Cardiac muscle cell (in vitro differentiated cells and primary cell): Measurements from ENCODE around the gene MBD2. TPM values are rescaled to one million over a fixed set of nuclear protein-coding genes. Genes with fewer than 3 reads are reported as not detected.

Source experiments
- DNase-seq, 2 donors: peaks; one replicate each; pipeline versions ENCODE4 v3.0.0 to v3.0.0-alpha.2; 2010 to 2017; ENCODE audit warnings: low read depth in 1 of 2, low spot score in 1 of 2
- H3K27ac ChIP-seq: fragments of 200-600 bp; sonication (generic); 2 replicates; pipeline ENCODE4 v1.5.1; 2016
- H3K27me3 ChIP-seq: fragments of 200-600 bp; sonication (generic); 2 replicates; pipeline ENCODE4 v1.6.0; 2016; ENCODE audit warnings: control low read depth
- H3K36me3 ChIP-seq: fragments of 200-600 bp; sonication (generic); 2 replicates; pipeline ENCODE4 v1.5.1; 2016; ENCODE audit warnings: control low read depth
- H3K4me1 ChIP-seq: fragments of 200-600 bp; sonication (generic); 2 replicates; pipeline ENCODE4 v1.8.1; 2017; ENCODE audit warnings: low read depth, mild to moderate bottlenecking, mixed run types
- H3K4me3 ChIP-seq: fragments of 200-600 bp; sonication (generic); 2 replicates; pipeline ENCODE4 v1.5.1; 2016; ENCODE audit warnings: mild to moderate bottlenecking
- H3K9me3 ChIP-seq: fragments of 200-600 bp; sonication (generic); 2 replicates; pipeline ENCODE4 v1.5.1; 2017; ENCODE audit warnings: low read depth, mild to moderate bottlenecking, control low read depth
- polyA plus RNA-seq: library from polyadenylated mRNA; unstranded; fragments of >200 nt; fragmentation: Nextera tagmentation; extraction: Ambion mirVana; gene quantifications from 2 replicates; pipeline ENCODE4 v1.2.1, GENCODE V29; 2016
- total RNA-seq: library from RNA; depleted of rRNA; stranded (reverse); fragments of >200 nt; gene quantifications from 2 replicates; pipeline ENCODE4 v1.2.3, GENCODE V29; 2016
- TF ChIP-seq, protein P1 (sequence below): IDR thresholded peaks from 2 replicates; pipeline ENCODE4 v1.5.1; 2012; ENCODE audit warnings: low read depth, mild to moderate bottlenecking, low read length

MBD2 gene
- total and polyA plus RNA-seq, 2 experiments from 2014 or later = 27.5 to 40.0 TPM

DNA sequence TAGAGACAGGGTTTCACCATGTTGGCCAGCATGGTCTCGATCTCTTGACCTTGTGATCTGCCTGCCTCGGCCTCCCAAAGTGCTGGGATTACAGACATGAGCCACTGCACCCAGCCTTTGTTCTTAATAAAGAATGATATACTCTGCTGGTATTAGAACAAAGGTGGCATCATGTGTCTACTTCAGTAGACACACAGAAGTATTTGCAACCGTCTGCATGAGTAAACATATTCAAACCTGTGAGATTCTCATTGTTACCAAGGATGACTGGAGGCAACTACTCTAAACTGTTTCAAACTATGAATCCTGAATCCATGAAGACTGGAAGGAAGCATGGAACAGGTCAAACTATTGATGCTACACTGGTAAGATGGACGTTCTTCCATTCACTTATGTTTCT is 32.1 kb downstream of the MBD2 start:
- Histone ChIP-seq H3K36me3 (peaks cover 2% of the 10 kb centered on the region), H3K4me1 (no peaks in the 10 kb centered on the region), H3K9me3 (no peaks in the 10 kb centered on the region), H3K4me3 (no peak overlapping the region), H3K27ac (no peak overlapping the region), H3K27me3 (no peaks in the 10 kb centered on the region)
- TF ChIP-seq, protein P1, sequence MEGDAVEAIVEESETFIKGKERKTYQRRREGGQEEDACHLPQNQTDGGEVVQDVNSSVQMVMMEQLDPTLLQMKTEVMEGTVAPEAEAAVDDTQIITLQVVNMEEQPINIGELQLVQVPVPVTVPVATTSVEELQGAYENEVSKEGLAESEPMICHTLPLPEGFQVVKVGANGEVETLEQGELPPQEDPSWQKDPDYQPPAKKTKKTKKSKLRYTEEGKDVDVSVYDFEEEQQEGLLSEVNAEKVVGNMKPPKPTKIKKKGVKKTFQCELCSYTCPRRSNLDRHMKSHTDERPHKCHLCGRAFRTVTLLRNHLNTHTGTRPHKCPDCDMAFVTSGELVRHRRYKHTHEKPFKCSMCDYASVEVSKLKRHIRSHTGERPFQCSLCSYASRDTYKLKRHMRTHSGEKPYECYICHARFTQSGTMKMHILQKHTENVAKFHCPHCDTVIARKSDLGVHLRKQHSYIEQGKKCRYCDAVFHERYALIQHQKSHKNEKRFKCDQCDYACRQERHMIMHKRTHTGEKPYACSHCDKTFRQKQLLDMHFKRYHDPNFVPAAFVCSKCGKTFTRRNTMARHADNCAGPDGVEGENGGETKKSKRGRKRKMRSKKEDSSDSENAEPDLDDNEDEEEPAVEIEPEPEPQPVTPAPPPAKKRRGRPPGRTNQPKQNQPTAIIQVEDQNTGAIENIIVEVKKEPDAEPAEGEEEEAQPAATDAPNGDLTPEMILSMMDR = no peak
- DNase-seq = no peak

DNA sequence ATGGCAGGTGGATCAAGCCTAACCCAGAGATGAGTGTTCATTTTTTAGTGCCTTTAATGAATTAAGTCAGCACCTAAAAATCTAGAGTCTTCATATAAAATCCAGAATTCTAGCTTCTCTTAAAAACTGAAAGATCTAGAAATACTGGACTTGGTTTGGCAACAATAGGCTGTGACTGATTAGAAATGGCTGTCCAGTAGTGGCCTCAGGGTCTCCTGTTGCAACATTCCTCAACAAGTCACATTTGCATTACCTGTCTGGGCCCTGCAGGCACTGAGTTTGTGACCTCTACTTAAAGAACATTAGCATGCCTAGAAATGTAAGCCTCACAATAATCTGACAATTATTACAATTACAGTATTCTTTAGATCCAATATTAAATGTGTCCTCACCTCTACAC is 33.1 kb downstream of the MBD2 start:
- TF ChIP-seq, protein P1 = no peak
- DNase-seq = no peak
- no peaks in the 10 kb centered on the region for H3K4me1 ChIP-seq
- H3K9me3 ChIP-seq = no peaks in the 10 kb centered on the region
- H3K27ac ChIP-seq = no peak overlapping the region
- H3K4me3 ChIP-seq = no peak overlapping the region
- no peaks in the 10 kb centered on the region for H3K27me3 ChIP-seq
- peaks cover 10% of the 10 kb centered on the region for H3K36me3 ChIP-seq

DNA sequence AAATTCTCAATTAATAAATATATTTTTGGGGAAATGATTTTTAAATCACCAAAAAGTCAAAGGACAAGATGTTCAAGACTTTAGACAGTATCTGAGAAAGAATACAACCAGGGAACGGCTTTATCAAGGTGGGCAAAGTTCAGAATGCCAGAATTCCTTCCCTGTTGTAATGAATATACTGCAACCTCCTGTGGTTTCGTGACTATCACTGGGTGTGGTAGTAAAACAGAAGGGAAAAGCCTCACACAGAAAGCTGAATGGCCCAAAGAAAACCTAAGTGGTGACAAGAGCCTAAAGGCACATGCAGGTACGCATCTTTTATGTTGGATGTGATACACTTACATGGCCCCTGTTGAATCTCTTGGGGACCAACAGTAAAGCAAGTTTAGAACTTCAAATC is 37.1 kb downstream of the MBD2 start:
- Histone ChIP-seq H3K27me3 (no peaks in the 10 kb centered on the region), H3K9me3 (no peaks in the 10 kb centered on the region), H3K4me3 (no peak overlapping the region), H3K27ac (no peak overlapping the region), H3K36me3 (peaks cover 10% of the 10 kb centered on the region), H3K4me1 (no peaks in the 10 kb centered on the region)
- TF ChIP-seq, protein P1 = no peak
- no peak for DNase-seq

DNA sequence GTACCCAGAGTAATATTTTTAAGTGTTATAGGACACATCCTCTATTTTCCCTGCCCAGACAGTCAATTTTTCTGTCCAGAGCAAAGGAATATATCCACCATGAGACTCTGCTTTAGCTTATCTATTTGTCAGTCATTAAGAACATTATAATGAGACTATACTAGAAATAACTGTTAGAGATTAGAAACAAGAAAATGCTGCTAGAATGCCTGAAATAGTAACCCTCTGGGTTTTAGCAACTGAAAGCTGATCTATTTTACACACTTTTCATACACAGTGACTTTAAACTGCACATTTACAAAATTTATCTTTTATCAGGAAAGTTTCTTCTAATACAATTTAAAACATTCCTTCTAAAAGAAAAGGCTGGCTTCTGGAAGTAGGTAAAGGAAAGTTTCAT is 39.6 kb downstream of the MBD2 start:
- DNase-seq = no peak
- TF ChIP-seq, protein P1 = no peak
- no peak overlapping the region for H3K27ac ChIP-seq
- H3K4me3 ChIP-seq = no peak overlapping the region
- H3K9me3 ChIP-seq = no peaks in the 10 kb centered on the region
- H3K36me3 ChIP-seq = peaks cover 10% of the 10 kb centered on the region
- H3K27me3 ChIP-seq = no peaks in the 10 kb centered on the region
- H3K4me1 ChIP-seq = no peaks in the 10 kb centered on the region

DNA sequence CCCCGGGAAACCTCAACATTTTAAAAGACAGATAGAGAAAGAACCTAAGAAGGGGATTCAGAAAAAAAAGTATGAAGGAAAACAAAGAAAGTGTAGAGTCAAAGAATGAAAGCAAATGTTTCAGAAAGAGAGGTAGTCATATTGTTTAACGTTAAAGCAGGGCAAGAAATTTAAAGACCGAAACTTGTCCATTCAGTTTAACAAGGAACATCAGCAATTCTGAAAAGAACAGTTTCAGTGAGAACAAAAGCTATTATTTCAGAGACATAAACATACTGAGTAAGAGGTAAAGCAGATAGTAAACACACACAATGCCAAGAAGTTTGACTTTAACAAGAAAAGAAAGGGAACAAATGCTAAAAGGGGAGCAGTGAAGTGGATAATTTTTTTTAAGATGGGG is 41.1 kb downstream of the MBD2 start:
- no peak for DNase-seq
- H3K27me3 ChIP-seq = no peaks in the 10 kb centered on the region
- H3K4me1 ChIP-seq = no peaks in the 10 kb centered on the region
- TF ChIP-seq, protein P1 = no peak
- H3K27ac ChIP-seq = no peak overlapping the region
- no peak overlapping the region for H3K4me3 ChIP-seq
- H3K36me3 ChIP-seq = peaks cover 10% of the 10 kb centered on the region
- no peaks in the 10 kb centered on the region for H3K9me3 ChIP-seq
